NCI-H1930 (cell line): ENCODE results near the gene NLGN1.

Experiments used
- DNase-seq, 2 experiments: peaks; one replicate each; lab custom pipeline; 2025; lab: John Stamatoyannopoulos, UW

The NLGN1 gene

GRCh38 chr3:174285242-174285864 is 887.8 kb downstream of the NLGN1 start:
- DNase-seq: no peak

- no peak for DNase-seq
These were observed 890.2 kb downstream of the NLGN1 start for GRCh38 chr3:174287705-174288104.

- DNase-seq: no peak
These were observed 897.1 kb downstream of the NLGN1 start for GRCh38 chr3:174294616-174295015.

GRCh38 chr3:174295306-174296092 is 898.0 kb downstream of the NLGN1 start:
- no peak for DNase-seq

GRCh38 chr3:174302746-174303315 is 905.3 kb downstream of the NLGN1 start:
- DNase-seq: no peak

- DNase-seq: no peak
These were observed 906.5 kb downstream of the NLGN1 start for GRCh38 chr3:174303907-174304560.

- no peak for DNase-seq
These were observed 911.2 kb downstream of the NLGN1 start for GRCh38 chr3:174308736-174309135.

GRCh38 chr3:174310475-174310983 is 913.0 kb downstream of the NLGN1 start:
- no peak for DNase-seq

GRCh38 chr3:174315225-174315624 is 917.7 kb downstream of the NLGN1 start:
- no peak for DNase-seq

GRCh38 chr3:174317005-174317404 is 919.5 kb downstream of the NLGN1 start:
- DNase-seq: no peak

GRCh38 chr3:174318181-174318580 is 920.6 kb downstream of the NLGN1 start:
- DNase-seq: no peak

GRCh38 chr3:174321548-174321947 is 924.0 kb downstream of the NLGN1 start:
- no peak for DNase-seq

GRCh38 chr3:174322789-174323188 is 925.2 kb downstream of the NLGN1 start:
- DNase-seq: no peak

- no peak for DNase-seq
These were observed 927.6 kb downstream of the NLGN1 start for GRCh38 chr3:174325171-174325570.

- no peak for DNase-seq
These were observed 928.5 kb downstream of the NLGN1 start for GRCh38 chr3:174325834-174326700.

- no peak for DNase-seq
These were observed 931.8 kb downstream of the NLGN1 start for GRCh38 chr3:174329321-174329720.

GRCh38 chr3:174330303-174330702 is 932.8 kb downstream of the NLGN1 start:
- DNase-seq: no peak

GRCh38 chr3:174331095-174331800 is 933.7 kb downstream of the NLGN1 start:
- DNase-seq: no peak

- DNase-seq: no peak
These were observed 934.8 kb downstream of the NLGN1 start for GRCh38 chr3:174332391-174332790.

GRCh38 chr3:174333640-174334039 is 936.1 kb downstream of the NLGN1 start:
- DNase-seq: no peak

- DNase-seq: no peak
These were observed 936.6 kb downstream of the NLGN1 start for GRCh38 chr3:174334111-174334510.
